ENCODE data around the gene SLX4IP. TPM values are rescaled to one million over a fixed set of nuclear protein-coding genes. Genes with fewer than 3 reads are reported as not detected.

SLX4IP gene
- total RNA-seq, 1 experiment from 2014 or later, result 11.1 TPM

GRCh38 chr20:10466325-10466724 lies 31.2 kb downstream of the SLX4IP start:
- CTCF ChIA-PET, result no interaction called here
- POLR2A ChIA-PET, result no interaction called here
- RAD21 ChIA-PET (ENCODE audit: low non-redundant PET in 1 of 2, low total read pairs in 2 of 2, uncharacterized antibody in 2 of 2, unreplicated experiment in 2 of 2), result no interaction called here
- Histone ChIP-seq H3K27me3 (ENCODE audit: insufficient read depth, low read length) (no peaks in the 10 kb centered on the region), H2AFZ (ENCODE audit: low read depth, low read length, poor library complexity, severe bottlenecking) (no peak overlapping the region), H3K4me3 (replicated peaks in 1 of 2; ENCODE audit: low read depth in 1 of 2, low read length in 2 of 2) (no peak overlapping the region), H3K36me3 (ENCODE audit: control insufficient read depth in 1 of 2, insufficient read depth in 2 of 2, low read length in 2 of 2) (0 out of 4 replicates have a peak, but pooled peaks cover 0 to 3% of the 10 kb centered on the region in 2 experiments), H3K4me2 (ENCODE audit: low read length) (no peak overlapping the region), H3K27ac (ENCODE audit: low read depth, low read length) (no peak overlapping the region), H3K9ac (ENCODE audit: low read length) (no peak overlapping the region), H3K79me2 (ENCODE audit: insufficient read depth, low read length) (no peaks in the 10 kb centered on the region), H4K20me1 (ENCODE audit: insufficient read depth) (no peaks in the 10 kb centered on the region), H3K9me3 (ENCODE audit: control insufficient read depth in 1 of 2, insufficient read depth in 1 of 2, low read depth in 1 of 2, low read length in 2 of 2) (no peaks in the 10 kb centered on the region), H3K4me1 (ENCODE audit: control insufficient read depth in 1 of 2, insufficient read depth in 2 of 2, low read length in 2 of 2) (peaks cover 29 to 34% of the 10 kb centered on the region in 2 experiments), H3K9me2 (ENCODE audit: insufficient read depth) (no peaks in the 10 kb centered on the region)
- TF ChIP-seq POLR2A (IDR thresholded peaks at IDR 0.05; ENCODE audit: borderline replicate concordance, extremely low read depth, insufficient read depth, insufficient read length), result no peak
- no peak for TF ChIP-seq EGR1 (IDR thresholded peaks at IDR 0.05; ENCODE audit: low read depth)
- TF ChIP-seq CBX3 (IDR thresholded peaks at IDR 0.05; ENCODE audit: low read depth), result no peak
- no peak for DNase-seq (ENCODE audit: low read depth, low spot score)
- ATAC-seq, result no peak
- intact Hi-C loops (cut with micrococcal nuclease), result loop anchor here (10.0 kb wide), 1 partner anchor 808 kb away; no protein-coding TSS in a partner anchor
- no TSS peak for BruUV-seq (replicated peaks)

GRCh38 chr20:10466855-10467254 lies 31.8 kb downstream of the SLX4IP start:
- TF ChIP-seq SIN3A (IDR thresholded peaks at IDR 0.05; ENCODE audit: low read depth), result no peak
- no peak for TF ChIP-seq EZH2phosphoT487 (IDR thresholded peaks at IDR 0.05; ENCODE audit: borderline replicate concordance)
- no peak for TF ChIP-seq ZFX (IDR thresholded peaks at IDR 0.05)
- H3K9ac ChIP-seq (ENCODE audit: low read length), result no peak overlapping the region

More at GRCh38 chr20:10466855-10467254, 31.8 kb downstream of the SLX4IP start:
- DNase-seq (ENCODE audit: low read depth, low spot score), result no peak
- Histone ChIP-seq H3K4me1 (ENCODE audit: control insufficient read depth in 1 of 2, insufficient read depth in 2 of 2, low read length in 2 of 2) (peaks cover 29 to 34% of the 10 kb centered on the region in 2 experiments), H4K20me1 (ENCODE audit: insufficient read depth) (no peaks in the 10 kb centered on the region), H3K79me2 (ENCODE audit: insufficient read depth, low read length) (no peaks in the 10 kb centered on the region), H3K4me3 (replicated peaks in 1 of 2; ENCODE audit: low read depth in 1 of 2, low read length in 2 of 2) (no peak overlapping the region), H2AFZ (ENCODE audit: low read depth, low read length, poor library complexity, severe bottlenecking) (no peak overlapping the region), H3K9me2 (ENCODE audit: insufficient read depth) (no peaks in the 10 kb centered on the region), H3K9me3 (ENCODE audit: control insufficient read depth in 1 of 2, insufficient read depth in 1 of 2, low read depth in 1 of 2, low read length in 2 of 2) (no peaks in the 10 kb centered on the region), H3K36me3 (ENCODE audit: control insufficient read depth in 1 of 2, insufficient read depth in 2 of 2, low read length in 2 of 2) (0 out of 4 replicates have a peak, but pooled peaks cover 0 to 3% of the 10 kb centered on the region in 2 experiments), H3K27me3 (ENCODE audit: insufficient read depth, low read length) (no peaks in the 10 kb centered on the region), H3K4me2 (ENCODE audit: low read length) (no peak overlapping the region), H3K27ac (ENCODE audit: low read depth, low read length) (no peak overlapping the region)
- ChIA-PET CTCF (no interaction called here), RAD21 (ENCODE audit: low non-redundant PET in 1 of 2, low total read pairs in 2 of 2, uncharacterized antibody in 2 of 2, unreplicated experiment in 2 of 2) (no interaction called here), POLR2A (no interaction called here)
- ATAC-seq, result no peak
- intact Hi-C loops (cut with micrococcal nuclease), result loop anchor here (10.0 kb wide), 1 partner anchor 808 kb away; no protein-coding TSS in a partner anchor
- BruUV-seq (replicated peaks), result no TSS peak

Data from HCT116 (cell line).